GM06990 (cell line): ENCODE measurements around the gene ZFYVE26.

Experiments
- DNase-seq: peaks from one replicate; pipeline ENCODE4 v3.0.0-alpha.2; 2011; ENCODE audit not compliant: insufficient read length; ENCODE audit errors: extremely low read depth
- H3K27me3 ChIP-seq: replicated peaks from 2 replicates; pipeline ENCODE4 v1.6.0; 2011; ENCODE audit warnings: low read length; ENCODE audit not compliant: control insufficient read depth, insufficient read depth
- H3K36me3 ChIP-seq: 2 replicates; pipeline ENCODE4 v1.5.1; 2011; ENCODE audit warnings: low read length; ENCODE audit not compliant: control insufficient read depth, insufficient read depth
- H3K4me3 ChIP-seq: replicated peaks from 2 replicates; pipeline ENCODE4 v1.5.1; 2011; ENCODE audit warnings: low read depth, mild to moderate bottlenecking, control low read depth, low read length
- TF ChIP-seq, protein P1 (sequence below): IDR thresholded peaks from 2 replicates; pipeline ENCODE4 v1.5.1; 2011; ENCODE audit warnings: low read length, control low read depth, mild to moderate bottlenecking, inconsistent platforms; ENCODE audit not compliant: insufficient read depth, poor library complexity, severe bottlenecking

The ZFYVE26 gene

DNA sequence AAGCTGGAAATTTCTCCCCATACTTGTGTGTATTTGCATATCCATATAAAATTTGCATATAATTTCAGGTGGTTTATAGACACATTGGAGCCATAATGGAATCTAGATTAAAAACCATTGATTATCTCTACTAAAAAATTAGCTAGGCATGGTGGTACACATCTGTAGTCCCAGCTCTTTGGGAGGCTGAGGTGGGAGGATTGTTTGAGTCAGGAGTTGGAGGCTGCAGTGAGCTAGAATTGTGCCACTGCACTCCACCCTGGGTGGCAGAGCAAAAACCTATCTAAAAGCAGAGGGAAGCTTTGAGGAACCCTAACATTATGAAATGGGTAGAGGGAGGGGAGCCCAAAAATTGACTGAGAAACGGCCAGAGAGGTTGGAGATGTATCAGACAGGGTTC is 118.2 kb downstream of the ZFYVE26 start:
- Histone ChIP-seq H3K27me3 (no peaks in the 10 kb centered on the region), H3K36me3 (no peaks in the 10 kb centered on the region), H3K4me3 (no peak overlapping the region)
- no peak for DNase-seq
- TF ChIP-seq, protein P1, sequence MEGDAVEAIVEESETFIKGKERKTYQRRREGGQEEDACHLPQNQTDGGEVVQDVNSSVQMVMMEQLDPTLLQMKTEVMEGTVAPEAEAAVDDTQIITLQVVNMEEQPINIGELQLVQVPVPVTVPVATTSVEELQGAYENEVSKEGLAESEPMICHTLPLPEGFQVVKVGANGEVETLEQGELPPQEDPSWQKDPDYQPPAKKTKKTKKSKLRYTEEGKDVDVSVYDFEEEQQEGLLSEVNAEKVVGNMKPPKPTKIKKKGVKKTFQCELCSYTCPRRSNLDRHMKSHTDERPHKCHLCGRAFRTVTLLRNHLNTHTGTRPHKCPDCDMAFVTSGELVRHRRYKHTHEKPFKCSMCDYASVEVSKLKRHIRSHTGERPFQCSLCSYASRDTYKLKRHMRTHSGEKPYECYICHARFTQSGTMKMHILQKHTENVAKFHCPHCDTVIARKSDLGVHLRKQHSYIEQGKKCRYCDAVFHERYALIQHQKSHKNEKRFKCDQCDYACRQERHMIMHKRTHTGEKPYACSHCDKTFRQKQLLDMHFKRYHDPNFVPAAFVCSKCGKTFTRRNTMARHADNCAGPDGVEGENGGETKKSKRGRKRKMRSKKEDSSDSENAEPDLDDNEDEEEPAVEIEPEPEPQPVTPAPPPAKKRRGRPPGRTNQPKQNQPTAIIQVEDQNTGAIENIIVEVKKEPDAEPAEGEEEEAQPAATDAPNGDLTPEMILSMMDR: no peak

DNA sequence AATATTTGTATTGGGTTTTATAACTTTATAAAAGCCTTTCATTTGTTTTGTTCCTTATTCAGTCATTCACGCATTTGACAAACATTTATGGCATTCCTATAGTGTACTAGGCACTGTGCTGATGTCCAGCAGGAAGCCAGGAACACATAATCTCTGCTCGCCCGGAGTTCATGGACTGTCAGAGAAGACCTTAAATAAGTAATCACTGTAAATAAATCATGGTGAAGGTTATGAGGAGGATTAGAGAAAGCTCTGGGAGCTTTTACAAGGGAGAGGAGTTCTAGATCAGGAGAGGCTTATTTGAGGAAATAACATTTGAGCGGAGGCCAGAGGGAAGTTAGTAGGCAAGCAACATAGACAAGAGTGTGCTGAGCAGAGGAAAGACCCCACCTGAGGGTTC is 119.4 kb downstream of the ZFYVE26 start:
- Histone ChIP-seq H3K36me3 (no peaks in the 10 kb centered on the region; the same call in 1 of the 2 replicates), H3K4me3 (no peak overlapping the region), H3K27me3 (no peaks in the 10 kb centered on the region)
- TF ChIP-seq, protein P1: no peak
- DNase-seq: no peak
